GM21786 (cell line): ENCODE results near the gene ADPRHL1.

Source experiments
- ATAC-seq: cut with Tn5 transposase; IDR thresholded peaks from one replicate; pipeline ENCODE4 v1.9.1; 2021; ENCODE audit not compliant: unreplicated experiment

The ADPRHL1 gene

GRCh38 chr13:113452942-113453901 is at the start of gene ADPRHL1:
Gene ADPRHL1 (minus strand): TSS chr13:113453488. CDS start chr13:113453437, 51 bp downstream.
- ATAC-seq: no peak

GRCh38 chr13:113502686-113503085 is 49.4 kb upstream of the ADPRHL1 start:
- no peak for ATAC-seq

GRCh38 chr13:113500530-113501265 is 47.4 kb upstream of the ADPRHL1 start:
- no peak for ATAC-seq

- ATAC-seq: no peak
Measured at GRCh38 chr13:113499936-113500335, 46.6 kb upstream of the ADPRHL1 start.

GRCh38 chr13:113498905-113499304 is 45.6 kb upstream of the ADPRHL1 start:
- no peak for ATAC-seq

- no peak for ATAC-seq
Measured at GRCh38 chr13:113497217-113497616, 43.9 kb upstream of the ADPRHL1 start.

GRCh38 chr13:113495494-113496210 is 42.4 kb upstream of the ADPRHL1 start:
- ATAC-seq: no peak

- ATAC-seq: peak; percentile 18
Measured at GRCh38 chr13:113493315-113493951, 40.1 kb upstream of the ADPRHL1 start.

GRCh38 chr13:113491982-113492381 is 38.7 kb upstream of the ADPRHL1 start:
- ATAC-seq: no peak

- no peak for ATAC-seq
Measured at GRCh38 chr13:113491418-113491883, 38.2 kb upstream of the ADPRHL1 start.

GRCh38 chr13:113490496-113491417 is 37.5 kb upstream of the ADPRHL1 start, which contains the start of gene DCUN1D2:
Gene DCUN1D2 (minus strand): TSS chr13:113490711. CDS start chr13:113490669, 42 bp downstream.
- ATAC-seq: peak; percentile 68

GRCh38 chr13:113489549-113490495 is 36.5 kb upstream of the ADPRHL1 start:
- ATAC-seq: peak; percentile 16

- ATAC-seq: no peak
Measured at GRCh38 chr13:113489171-113489548, 35.9 kb upstream of the ADPRHL1 start.

- ATAC-seq: no peak
Measured at GRCh38 chr13:113488283-113488682, 35.0 kb upstream of the ADPRHL1 start.

- no peak for ATAC-seq
Measured at GRCh38 chr13:113486698-113487097, 33.4 kb upstream of the ADPRHL1 start.

GRCh38 chr13:113485545-113485944 is 32.3 kb upstream of the ADPRHL1 start:
- no peak for ATAC-seq

GRCh38 chr13:113483504-113484293 is 30.4 kb upstream of the ADPRHL1 start:
- ATAC-seq: no peak

- ATAC-seq: no peak
Measured at GRCh38 chr13:113483081-113483480, 29.8 kb upstream of the ADPRHL1 start.
